H9 (cell line): ENCODE measurements around the gene XPR1. TPM values are rescaled to one million over a fixed set of nuclear protein-coding genes. Genes with fewer than 3 reads are reported as not detected.

Experiments used
- DNase-seq: peaks from one replicate; pipeline ENCODE4 v3.0.0-alpha.2; 2017
- H2AFZ ChIP-seq: one replicate; pipeline ENCODE4 v1.6.1; 2013; ENCODE audit warnings: mild to moderate bottlenecking, low read length, control low read depth, moderate library complexity
- H2AK5ac ChIP-seq: 2 replicates; pipeline ENCODE4 v1.6.1; 2013; ENCODE audit warnings: low read length, control low read depth, mixed read lengths; ENCODE audit not compliant: insufficient read length
- H2BK120ac ChIP-seq: one replicate; pipeline ENCODE4 v1.6.1; 2013; ENCODE audit warnings: low read depth, mild to moderate bottlenecking, low read length, control low read depth, inconsistent platforms; ENCODE audit not compliant: poor library complexity, severe bottlenecking
- H2BK12ac ChIP-seq: 2 replicates; pipeline ENCODE4 v1.6.1; 2013; ENCODE audit warnings: low read length, control low read depth, mixed read lengths, low read depth; ENCODE audit not compliant: insufficient read length
- H2BK15ac ChIP-seq: 2 replicates; pipeline ENCODE4 v1.6.1; 2013; ENCODE audit warnings: low read depth, low read length, control low read depth
- H2BK20ac ChIP-seq: one replicate; pipeline ENCODE4 v1.6.1; 2013; ENCODE audit warnings: low read depth, mild to moderate bottlenecking, low read length, control low read depth, inconsistent platforms; ENCODE audit not compliant: poor library complexity, severe bottlenecking
- H2BK5ac ChIP-seq: 2 replicates; pipeline ENCODE4 v1.6.1; 2013; ENCODE audit warnings: low read length, control low read depth, mixed read lengths; ENCODE audit not compliant: insufficient read length
- H3K14ac ChIP-seq: 2 replicates; pipeline ENCODE4 v1.6.1; 2013; ENCODE audit warnings: low read length, control low read depth; ENCODE audit not compliant: insufficient read depth
- H3K18ac ChIP-seq: 2 replicates; pipeline ENCODE4 v1.6.1; 2013; ENCODE audit warnings: low read depth, mild to moderate bottlenecking, mixed read lengths, low read length, control low read depth; ENCODE audit not compliant: insufficient read length
- H3K23ac ChIP-seq: 2 replicates; pipeline ENCODE4 v1.6.1; 2013; ENCODE audit warnings: low read length, control low read depth, mixed read lengths, low read depth; ENCODE audit not compliant: insufficient read length
- H3K23me2 ChIP-seq: 2 replicates; pipeline ENCODE4 v1.6.1; 2013; ENCODE audit warnings: low read depth, mild to moderate bottlenecking, mixed read lengths, low read length, control low read depth; ENCODE audit not compliant: insufficient read length, poor library complexity, severe bottlenecking
- H3K27ac ChIP-seq: 2 replicates; pipeline ENCODE4 v1.5.1; 2013; ENCODE audit warnings: low read length, control low read depth, mixed read lengths, low read depth; ENCODE audit not compliant: insufficient read length
- H3K27me3 ChIP-seq: 2 replicates; pipeline ENCODE4 v1.6.1; 2013; ENCODE audit warnings: low read length, control low read depth, inconsistent platforms; ENCODE audit not compliant: insufficient read depth
- H3K4ac ChIP-seq: 2 replicates; pipeline ENCODE4 v1.6.1; 2013; ENCODE audit warnings: low read depth, mild to moderate bottlenecking, control low read depth, inconsistent platforms, low read length, moderate library complexity
- H3K4me1 ChIP-seq: 2 replicates; pipeline ENCODE4 v1.6.1; 2013; ENCODE audit warnings: low read length, control low read depth, inconsistent platforms; ENCODE audit not compliant: insufficient read depth
- H3K4me2 ChIP-seq: 2 replicates; pipeline ENCODE4 v1.6.1; 2013; ENCODE audit warnings: low read length, control low read depth, mixed read lengths; ENCODE audit not compliant: insufficient read length, insufficient read depth
- H3K56ac ChIP-seq: 2 replicates; pipeline ENCODE4 v1.6.1; 2013; ENCODE audit warnings: low read depth, mild to moderate bottlenecking, mixed read lengths, low read length, control low read depth; ENCODE audit not compliant: insufficient read length
- H3K79me1 ChIP-seq: 2 replicates; pipeline ENCODE4 v1.6.1; 2013; ENCODE audit warnings: low read depth, mild to moderate bottlenecking, moderate library complexity, low read length, control low read depth, inconsistent platforms; ENCODE audit not compliant: insufficient read depth, poor library complexity, severe bottlenecking
- H3K79me2 ChIP-seq: 2 replicates; pipeline ENCODE4 v1.6.1; 2013; ENCODE audit warnings: low read length, control low read depth, inconsistent platforms; ENCODE audit not compliant: insufficient read depth
- H3K9ac ChIP-seq: 2 replicates; pipeline ENCODE4 v1.6.1; 2013; ENCODE audit warnings: low read length, control low read depth, mixed read lengths; ENCODE audit not compliant: insufficient read length; ENCODE audit errors: extremely low read depth
- H3K9me3 ChIP-seq: one replicate; pipeline ENCODE4 v1.6.1; 2013; ENCODE audit warnings: low read depth, low read length, inconsistent platforms; ENCODE audit not compliant: control insufficient read depth
- H3T11ph ChIP-seq: one replicate; pipeline ENCODE4 v1.6.1; 2013; ENCODE audit warnings: mild to moderate bottlenecking, low read length, control low read depth, inconsistent platforms
- H4K20me1 ChIP-seq: one replicate; pipeline ENCODE4 v1.6.1; 2013; ENCODE audit not compliant: control insufficient read depth, insufficient read length, insufficient read depth
- H4K5ac ChIP-seq: 2 replicates; pipeline ENCODE4 v1.6.1; 2013; ENCODE audit warnings: low read depth, mild to moderate bottlenecking, mixed read lengths, low read length, control low read depth; ENCODE audit not compliant: insufficient read length
- H4K8ac ChIP-seq: replicated peaks from 2 replicates; pipeline ENCODE4 v1.6.1; 2013; ENCODE audit warnings: low read length, control low read depth, mixed read lengths, low read depth; ENCODE audit not compliant: insufficient read length
- H4K91ac ChIP-seq: 2 replicates; pipeline ENCODE4 v1.6.1; 2013; ENCODE audit warnings: low read depth, mild to moderate bottlenecking, moderate library complexity, mixed read lengths, low read length, control low read depth; ENCODE audit not compliant: insufficient read length
- H3K27ac Mint-ChIP-seq, 3 experiments: 2 replicates in 2 of 3; 3 replicates in 1 of 3; pipeline ENCODE4 v1.8.0; 2020 to 2021; ENCODE audit warnings: mixed read lengths in 3 of 3, mild to moderate bottlenecking in 1 of 3, moderate library complexity in 1 of 3
- H3K27me3 Mint-ChIP-seq: 2 replicates; pipeline ENCODE4 v1.8.0; 2021; ENCODE audit warnings: low read depth, mild to moderate bottlenecking, moderate library complexity, mixed read lengths
- H3K36me3 Mint-ChIP-seq, 3 experiments: 2 replicates in 2 of 3; 3 replicates in 1 of 3; pipeline ENCODE4 v1.8.0; 2020 to 2021; ENCODE audit warnings: low read depth in 3 of 3, mixed read lengths in 3 of 3; ENCODE audit not compliant: insufficient read depth in 1 of 3
- H3K4me1 Mint-ChIP-seq, 2 experiments: 2 replicates each; pipeline ENCODE4 v1.8.0; 2020; ENCODE audit warnings: mixed read lengths in 2 of 2
- H3K4me3 Mint-ChIP-seq, 2 experiments: 2 replicates in 1 of 2; 3 replicates in 1 of 2; pipeline ENCODE4 v1.8.0; 2020 to 2021; ENCODE audit warnings: mild to moderate bottlenecking in 2 of 2, mixed read lengths in 2 of 2, moderate library complexity in 1 of 2
- H3K9me3 Mint-ChIP-seq, 2 experiments: 2 replicates in 1 of 2; 3 replicates in 1 of 2; pipeline ENCODE4 v1.8.0; 2020; ENCODE audit warnings: mild to moderate bottlenecking in 2 of 2, mixed read lengths in 2 of 2, moderate library complexity in 1 of 2
- WGBS: extraction: QIAGEN DNeasy Blood & Tissue Kit; methylation state at CpG from one replicate; pipeline ENCODE4 v1.1.7; 2013; ENCODE audit warnings: missing lambda C conversion rate, low lambda C conversion rate, mixed read lengths; ENCODE audit not compliant: insufficient read length; ENCODE audit errors: extremely low coverage; 5-methylcytosine and 5-hydroxymethylcytosine counted together
- total RNA-seq: library from RNA; stranded (reverse); gene quantifications from 2 replicates; pipeline ENCODE4 v1.2.1, GENCODE V29; 2021
- TF ChIP-seq, protein P1 (sequence below): fragments of 200-600 bp; sonication (generic); conservative IDR thresholded peaks from 3 replicates; pipeline ENCODE4 v1.8.0; 2021; ENCODE audit warnings: antibody characterized with exemption, mild to moderate bottlenecking

Gene XPR1
- total RNA-seq, 1 experiment from 2014 or later, result 34.1 TPM

GRCh38 chr1:180600343-180600742 lies 31.5 kb upstream of the XPR1 start:
- Histone ChIP-seq H2BK15ac (no peak overlapping the region), H3K4me1 (no peaks in the 10 kb centered on the region), H3K23me2 (no peaks in the 10 kb centered on the region), H2BK20ac (no peak overlapping the region), H3K79me2 (no peaks in the 10 kb centered on the region), H4K8ac (no peak overlapping the region), H4K20me1 (no peaks in the 10 kb centered on the region), H2BK120ac (no peak overlapping the region), H3K18ac (no peak overlapping the region), H3T11ph (no peak overlapping the region), H3K9ac (no peak overlapping the region), H3K27ac (no peak overlapping the region), H3K27me3 (no peaks in the 10 kb centered on the region; the same call in 1 of the 2 replicates), H3K4ac (no peak overlapping the region), H3K79me1 (no peaks in the 10 kb centered on the region), H2BK12ac (no peak overlapping the region), H4K5ac (no peak overlapping the region), H3K14ac (no peak overlapping the region), H2BK5ac (no peak overlapping the region), H2AFZ (no peak overlapping the region), H3K56ac (no peak overlapping the region), H3K9me3 (no peaks in the 10 kb centered on the region), H2AK5ac (no peak overlapping the region), H3K4me2 (no peak overlapping the region), H4K91ac (no peak overlapping the region), H3K23ac (no peak overlapping the region)
- Mint-ChIP-seq H3K27me3 (peaks cover 4% of the 10 kb centered on the region), H3K27ac (no peak overlapping the region; a peak in 1 of 7 replicates), H3K4me1 (no peaks in the 10 kb centered on the region), H3K9me3 (no peaks in the 10 kb centered on the region), H3K36me3 (no peaks in the 10 kb centered on the region), H3K4me3 (no peak overlapping the region)
- DNase-seq, result no peak
- TF ChIP-seq, protein P1, sequence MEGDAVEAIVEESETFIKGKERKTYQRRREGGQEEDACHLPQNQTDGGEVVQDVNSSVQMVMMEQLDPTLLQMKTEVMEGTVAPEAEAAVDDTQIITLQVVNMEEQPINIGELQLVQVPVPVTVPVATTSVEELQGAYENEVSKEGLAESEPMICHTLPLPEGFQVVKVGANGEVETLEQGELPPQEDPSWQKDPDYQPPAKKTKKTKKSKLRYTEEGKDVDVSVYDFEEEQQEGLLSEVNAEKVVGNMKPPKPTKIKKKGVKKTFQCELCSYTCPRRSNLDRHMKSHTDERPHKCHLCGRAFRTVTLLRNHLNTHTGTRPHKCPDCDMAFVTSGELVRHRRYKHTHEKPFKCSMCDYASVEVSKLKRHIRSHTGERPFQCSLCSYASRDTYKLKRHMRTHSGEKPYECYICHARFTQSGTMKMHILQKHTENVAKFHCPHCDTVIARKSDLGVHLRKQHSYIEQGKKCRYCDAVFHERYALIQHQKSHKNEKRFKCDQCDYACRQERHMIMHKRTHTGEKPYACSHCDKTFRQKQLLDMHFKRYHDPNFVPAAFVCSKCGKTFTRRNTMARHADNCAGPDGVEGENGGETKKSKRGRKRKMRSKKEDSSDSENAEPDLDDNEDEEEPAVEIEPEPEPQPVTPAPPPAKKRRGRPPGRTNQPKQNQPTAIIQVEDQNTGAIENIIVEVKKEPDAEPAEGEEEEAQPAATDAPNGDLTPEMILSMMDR, result no peak
- WGBS, result no CpG with 5 or more reads among the region's 1 CpG
